Smooth muscle cell (in vitro differentiated cells): ENCODE measurements around the gene LUZP2. TPM values are rescaled to one million over a fixed set of nuclear protein-coding genes. Genes with fewer than 3 reads are reported as not detected.
A peak's percentile ranks its signal among the peaks of the same experiment; 100 is the strongest.

ENCODE experiments used
- DNase-seq: peaks from one replicate; lab custom pipeline; 2025; ENCODE audit not compliant: unreplicated experiment; lab: John Stamatoyannopoulos, UW
- H2AFZ ChIP-seq: fragments of 200-600 bp; sonication (generic); 2 replicates; pipeline ENCODE4 v1.6.0; 2016; ENCODE audit warnings: antibody characterized with exemption, low read depth, mild to moderate bottlenecking
- H3F3A ChIP-seq: fragments of 200-600 bp; sonication (generic); 2 replicates; pipeline ENCODE4 v1.6.0; 2017; ENCODE audit warnings: antibody characterized with exemption, low read depth
- H3K27ac ChIP-seq: fragments of 200-600 bp; sonication (generic); 2 replicates; pipeline ENCODE4 v1.5.1; 2016; ENCODE audit warnings: low read depth, mild to moderate bottlenecking
- H3K27me3 ChIP-seq: fragments of 200-600 bp; sonication (generic); 2 replicates; pipeline ENCODE4 v1.6.1; 2016; ENCODE audit warnings: low read depth, mild to moderate bottlenecking
- H3K36me3 ChIP-seq: fragments of 200-600 bp; sonication (generic); 2 replicates; pipeline ENCODE4 v1.5.1; 2016; ENCODE audit warnings: low read depth
- H3K4me1 ChIP-seq: fragments of 200-600 bp; sonication (generic); 2 replicates; pipeline ENCODE4 v1.5.1; 2016; ENCODE audit warnings: low read depth
- H3K4me2 ChIP-seq: fragments of 200-600 bp; sonication (generic); 2 replicates; pipeline ENCODE4 v1.6.0; 2016; ENCODE audit warnings: mild to moderate bottlenecking
- H3K4me3 ChIP-seq: fragments of 200-600 bp; sonication (generic); 2 replicates; pipeline ENCODE4 v1.5.1; 2016; ENCODE audit warnings: mild to moderate bottlenecking
- H3K79me2 ChIP-seq: fragments of 200-600 bp; sonication (generic); 2 replicates; pipeline ENCODE4 v1.6.0; 2016; ENCODE audit warnings: low read depth, mild to moderate bottlenecking
- H3K9ac ChIP-seq: fragments of 200-600 bp; sonication (generic); 2 replicates; pipeline ENCODE4 v1.6.0; 2016; ENCODE audit warnings: low read depth
- H3K9me3 ChIP-seq: fragments of 200-600 bp; sonication (generic); replicated peaks from 2 replicates; pipeline ENCODE4 v1.5.1; 2016; ENCODE audit warnings: low read depth
- H4K20me1 ChIP-seq: fragments of 200-600 bp; sonication (generic); 2 replicates; pipeline ENCODE4 v1.6.0; 2016; ENCODE audit warnings: low read depth
- CTCF ChIP-seq: fragments of 200-600 bp; sonication (generic); IDR thresholded peaks from 2 replicates; pipeline ENCODE4 v1.5.1; 2017; ENCODE audit warnings: borderline replicate concordance, mild to moderate bottlenecking, antibody characterized with exemption; ENCODE audit not compliant: insufficient read depth, poor library complexity, severe bottlenecking
- WGBS: methylation state at CpG from one replicate; pipeline ENCODE4 v1.1.7; 2016; ENCODE audit warnings: low lambda C conversion rate; 5-methylcytosine and 5-hydroxymethylcytosine counted together
- polyA plus RNA-seq: library from polyadenylated mRNA; unstranded; fragments of >200 nt; fragmentation: Nextera tagmentation; extraction: Ambion mirVana; gene quantifications from 2 replicates; pipeline ENCODE4 v1.2.1, GENCODE V29; 2016
- total RNA-seq: library from RNA; depleted of rRNA; stranded (reverse); fragments of >200 nt; gene quantifications from 2 replicates; pipeline ENCODE4 v1.2.3, GENCODE V29; 2014

LUZP2 gene
- total RNA-seq (1.1 and 2.8 TPM in 2 replicates), polyA plus RNA-seq (0.74 and 1.3 TPM in 2 replicates)

GRCh38 chr11:24496736-24497725 lies at the start of gene LUZP2:
Gene LUZP2, plus strand, starts transcription at chr11:24497053.
- H3K79me2 ChIP-seq: no peaks in the 10 kb centered on the region
- 3% methylated on average over 48 of the region's 65 CpGs for WGBS
- peak within 1 kb of the TSS; percentile 91 for H3K4me2 ChIP-seq
- H3K27me3 ChIP-seq: peaks cover 76% of the 10 kb centered on the region
- H3K4me1 ChIP-seq: no peaks in the 10 kb centered on the region
- no peaks in the 10 kb centered on the region for H4K20me1 ChIP-seq
- peak within 1 kb of the TSS; percentile 61 for H3K4me3 ChIP-seq
- H3F3A ChIP-seq: no peaks in the 10 kb centered on the region
- H3K27ac ChIP-seq: no peak within 1 kb of the TSS
- no peaks in the 10 kb centered on the region for H3K36me3 ChIP-seq
- H3K9me3 ChIP-seq: no peaks in the 10 kb centered on the region
- peak within 1 kb of the TSS; percentile 15 for H3K9ac ChIP-seq
- peak within 1 kb of the TSS; percentile 83 for H2AFZ ChIP-seq
- DNase-seq: no peak
- no peak for TF ChIP-seq CTCF

GRCh38 chr11:24453129-24453718 lies 43.6 kb upstream of the LUZP2 start:
- 85% methylated on average over 3 of the region's 3 CpGs for WGBS
- H3K4me3 ChIP-seq: no peak overlapping the region
- no peak overlapping the region for H3K27ac ChIP-seq
- H4K20me1 ChIP-seq: no peaks in the 10 kb centered on the region
- H3K9me3 ChIP-seq: no peaks in the 10 kb centered on the region
- no peak overlapping the region for H2AFZ ChIP-seq
- no peak overlapping the region for H3K9ac ChIP-seq
- no peaks in the 10 kb centered on the region for H3F3A ChIP-seq
- H3K4me1 ChIP-seq: no peaks in the 10 kb centered on the region
- no peak for TF ChIP-seq CTCF
- H3K79me2 ChIP-seq: no peaks in the 10 kb centered on the region
- no peaks in the 10 kb centered on the region for H3K36me3 ChIP-seq
- no peak for DNase-seq
- H3K27me3 ChIP-seq: no peaks in the 10 kb centered on the region
- H3K4me2 ChIP-seq: no peak overlapping the region

GRCh38 chr11:24457985-24458384 lies 38.9 kb upstream of the LUZP2 start:
- DNase-seq: no peak
- H4K20me1 ChIP-seq: no peaks in the 10 kb centered on the region
- no peak for TF ChIP-seq CTCF
- H3F3A ChIP-seq: no peaks in the 10 kb centered on the region
- H3K4me2 ChIP-seq: no peak overlapping the region
- no peak overlapping the region for H3K9ac ChIP-seq
- no peak overlapping the region for H3K4me3 ChIP-seq
- no peaks in the 10 kb centered on the region for H3K79me2 ChIP-seq
- no peaks in the 10 kb centered on the region for H3K36me3 ChIP-seq
- no peaks in the 10 kb centered on the region for H3K27me3 ChIP-seq
- no peak overlapping the region for H3K27ac ChIP-seq
- H2AFZ ChIP-seq: no peak overlapping the region
- no peaks in the 10 kb centered on the region for H3K9me3 ChIP-seq
- no peaks in the 10 kb centered on the region for H3K4me1 ChIP-seq
